OCI-LY1 (cell line): ENCODE data around the gene PGAP2.
A peak's percentile ranks its signal among the peaks of the same experiment; 100 is the strongest.

Source experiments
- H2AFZ ChIP-seq: fragments of 200-600 bp; sonication (generic), shearing (Covaris generic); 2 replicates; pipeline ENCODE4 v1.6.0; 2014; ENCODE audit warnings: antibody characterized with exemption, mild to moderate bottlenecking, low read length
- H3F3A ChIP-seq: fragments of 200-600 bp; sonication (generic), shearing (Covaris generic); 2 replicates; pipeline ENCODE4 v1.6.0; 2014; ENCODE audit warnings: mild to moderate bottlenecking, antibody characterized with exemption, low read length, moderate library complexity; ENCODE audit not compliant: insufficient read depth
- H3K27ac ChIP-seq: fragments of 200-600 bp; sonication (generic); 2 replicates; pipeline ENCODE4 v1.5.1; 2014; ENCODE audit warnings: low read length, mixed run types, mild to moderate bottlenecking, low read depth; ENCODE audit not compliant: poor library complexity, severe bottlenecking
- H3K27me3 ChIP-seq: fragments of 200-600 bp; sonication (generic); 2 replicates; pipeline ENCODE4 v1.6.0; 2014; ENCODE audit warnings: antibody characterized with exemption, mild to moderate bottlenecking, low read length, moderate library complexity; ENCODE audit not compliant: insufficient read depth
- H3K36me3 ChIP-seq: fragments of 200-600 bp; sonication (generic); 2 replicates; pipeline ENCODE4 v1.6.1; 2014; ENCODE audit warnings: mild to moderate bottlenecking, antibody characterized with exemption, low read length, moderate library complexity, mixed read lengths; ENCODE audit not compliant: insufficient read depth
- H3K4me1 ChIP-seq: fragments of 200-600 bp; sonication (generic); 2 replicates; pipeline ENCODE4 v1.5.1; 2014; ENCODE audit warnings: mild to moderate bottlenecking, low read length, moderate library complexity; ENCODE audit not compliant: insufficient read depth, severe bottlenecking
- H3K4me2 ChIP-seq: fragments of 200-600 bp; sonication (generic), shearing (Covaris generic); 2 replicates; pipeline ENCODE4 v1.6.1; 2014; ENCODE audit warnings: low read length
- H3K4me3 ChIP-seq: fragments of 200-600 bp; sonication (generic); 2 replicates; pipeline ENCODE4 v1.5.1; 2014; ENCODE audit warnings: low read length, low read depth, mild to moderate bottlenecking, mixed read lengths; ENCODE audit not compliant: poor library complexity, severe bottlenecking
- H3K79me2 ChIP-seq: fragments of 200-600 bp; shearing (Covaris generic); 2 replicates; pipeline ENCODE4 v1.6.1; 2016; ENCODE audit warnings: mixed run types, low read length, mixed read lengths; ENCODE audit not compliant: insufficient read depth
- H3K9ac ChIP-seq: fragments of 200-600 bp; sonication (generic), shearing (Covaris generic); 2 replicates; pipeline ENCODE4 v1.6.1; 2014; ENCODE audit warnings: mild to moderate bottlenecking, low read length, mixed read lengths
- H3K9me2 ChIP-seq: fragments of 200-600 bp; sonication (generic), shearing (Covaris generic); 2 replicates; pipeline ENCODE4 v1.6.1; 2014; ENCODE audit warnings: low read depth, mild to moderate bottlenecking, low read length, mixed read lengths
- H3K9me3 ChIP-seq: fragments of 200-600 bp; shearing (Covaris generic); 2 replicates; pipeline ENCODE4 v1.6.1; 2014; ENCODE audit warnings: low read length, mixed read lengths
- H4K20me1 ChIP-seq: fragments of 200-600 bp; sonication (generic), shearing (Covaris generic); 2 replicates; pipeline ENCODE4 v1.6.0; 2016; ENCODE audit warnings: mild to moderate bottlenecking, low read length; ENCODE audit not compliant: insufficient read depth
- CTCF ChIP-seq: fragments of 200-600 bp; sonication (generic), shearing (Covaris generic); IDR thresholded peaks from 2 replicates; pipeline ENCODE4 v1.5.1; 2017; ENCODE audit warnings: mild to moderate bottlenecking, antibody characterized with exemption, low read length, moderate library complexity, mixed read lengths
- EZH2 ChIP-seq: fragments of 200-600 bp; sonication (generic), shearing (Covaris generic); IDR thresholded peaks from 2 replicates; pipeline ENCODE4 v1.8.0; 2017; ENCODE audit warnings: borderline replicate concordance, mixed run types, mild to moderate bottlenecking, antibody characterized with exemption, low read length, moderate library complexity, mixed read lengths

The PGAP2 gene

GRCh38 chr11:3867209-3868091, 59.1 kb downstream of the PGAP2 start:
- Histone ChIP-seq H3F3A (no peaks in the 10 kb centered on the region; the same call in 1 of the 2 replicates), H3K36me3 (no peaks in the 10 kb centered on the region; the same call in 1 of the 2 replicates), H3K79me2 (peaks cover 29% of the 10 kb centered on the region), H3K9ac (peak overlapping the region; percentile 38; the same call in 1 of the 2 replicates), H3K4me2 (peak overlapping the region; percentile 44; the same call in 1 of the 2 replicates), H2AFZ (no peak overlapping the region), H3K4me1 (peaks cover 66% of the 10 kb centered on the region), H3K4me3 (peak overlapping the region; percentile 6), H3K9me3 (no peaks in the 10 kb centered on the region), H3K27me3 (no peaks in the 10 kb centered on the region), H4K20me1 (no peaks in the 10 kb centered on the region), H3K27ac (peak overlapping the region; percentile 89), H3K9me2 (no peaks in the 10 kb centered on the region)
- no peak for TF ChIP-seq CTCF
- no peak for TF ChIP-seq EZH2

GRCh38 chr11:3873712-3874349, 65.5 kb downstream of the PGAP2 start:
- no peaks in the 10 kb centered on the region for H3F3A ChIP-seq
- H3K9me2 ChIP-seq: no peaks in the 10 kb centered on the region
- H2AFZ ChIP-seq: no peak overlapping the region
- no peak overlapping the region; the same call in 1 of the 2 replicates for H3K9ac ChIP-seq
- no peaks in the 10 kb centered on the region; the same call in 1 of the 2 replicates for H3K36me3 ChIP-seq
- H4K20me1 ChIP-seq: no peaks in the 10 kb centered on the region
- H3K9me3 ChIP-seq: no peaks in the 10 kb centered on the region
- TF ChIP-seq EZH2: no peak
- no peak for TF ChIP-seq CTCF
- H3K4me2 ChIP-seq: no peak overlapping the region; the same call in 1 of the 2 replicates
- H3K27ac ChIP-seq: peak overlapping the region; percentile 46
- peaks cover 64% of the 10 kb centered on the region for H3K4me1 ChIP-seq
- H3K4me3 ChIP-seq: no peak overlapping the region
- H3K27me3 ChIP-seq: no peaks in the 10 kb centered on the region
- peaks cover 39% of the 10 kb centered on the region for H3K79me2 ChIP-seq
